Peyer's patch (tissue), 4 donors: ENCODE measurements around the gene ODC1.

Experiments used
- POLR2A ChIP-seq, 2 donors: fragments of 450-650 bp; IDR thresholded peaks; one replicate each; pipeline ENCODE4 v1.5.1; 2017; ENCODE audit warnings: antibody characterized with exemption in 2 of 2, mild to moderate bottlenecking in 2 of 2, moderate library complexity in 2 of 2
- TF ChIP-seq, protein P1 (sequence below), 6 experiments: fragments of 450-650 bp in 4 of 6; fragments of 200-600 bp in 2 of 6; sonication (generic) in 1 of 6; IDR thresholded peaks; one replicate each; pipeline ENCODE4 v1.5.1; 2017 to 2019; ENCODE audit warnings: antibody characterized with exemption in 6 of 6, mild to moderate bottlenecking in 3 of 6, moderate library complexity in 1 of 6

DNA sequence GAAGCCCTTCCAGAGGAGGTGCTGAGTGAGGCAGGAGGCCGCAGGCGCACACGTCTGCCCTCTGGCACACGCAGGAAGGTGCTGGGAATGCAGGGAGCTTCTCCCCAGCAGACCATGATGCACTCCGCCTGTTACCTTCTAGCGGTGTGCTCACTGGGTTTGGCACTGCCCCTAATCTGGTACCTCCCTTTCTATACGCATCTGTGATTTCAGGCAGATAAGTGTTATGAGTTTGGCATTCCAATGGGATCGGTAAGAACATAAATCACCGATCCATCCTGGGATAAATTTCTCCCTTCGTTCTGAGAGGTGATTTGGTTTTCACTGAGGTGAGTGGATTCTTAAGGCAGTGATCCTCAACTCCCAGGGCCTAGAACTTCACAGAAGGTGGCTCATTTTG is 34.6 kb downstream of the ODC1 start:
- TF ChIP-seq, protein P1, sequence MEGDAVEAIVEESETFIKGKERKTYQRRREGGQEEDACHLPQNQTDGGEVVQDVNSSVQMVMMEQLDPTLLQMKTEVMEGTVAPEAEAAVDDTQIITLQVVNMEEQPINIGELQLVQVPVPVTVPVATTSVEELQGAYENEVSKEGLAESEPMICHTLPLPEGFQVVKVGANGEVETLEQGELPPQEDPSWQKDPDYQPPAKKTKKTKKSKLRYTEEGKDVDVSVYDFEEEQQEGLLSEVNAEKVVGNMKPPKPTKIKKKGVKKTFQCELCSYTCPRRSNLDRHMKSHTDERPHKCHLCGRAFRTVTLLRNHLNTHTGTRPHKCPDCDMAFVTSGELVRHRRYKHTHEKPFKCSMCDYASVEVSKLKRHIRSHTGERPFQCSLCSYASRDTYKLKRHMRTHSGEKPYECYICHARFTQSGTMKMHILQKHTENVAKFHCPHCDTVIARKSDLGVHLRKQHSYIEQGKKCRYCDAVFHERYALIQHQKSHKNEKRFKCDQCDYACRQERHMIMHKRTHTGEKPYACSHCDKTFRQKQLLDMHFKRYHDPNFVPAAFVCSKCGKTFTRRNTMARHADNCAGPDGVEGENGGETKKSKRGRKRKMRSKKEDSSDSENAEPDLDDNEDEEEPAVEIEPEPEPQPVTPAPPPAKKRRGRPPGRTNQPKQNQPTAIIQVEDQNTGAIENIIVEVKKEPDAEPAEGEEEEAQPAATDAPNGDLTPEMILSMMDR (IDR thresholded peaks at IDR 0.05): no peak
- no peak for TF ChIP-seq POLR2A (IDR thresholded peaks at IDR 0.05)
